H1 (cell line): ENCODE results near the gene HARS2. TPM values are rescaled to one million over a fixed set of nuclear protein-coding genes. Genes with fewer than 3 reads are reported as not detected.

Experiments used
- CTCF ChIA-PET: fragments of 300-600 bp; sonication (Branson Sonifier 250); formaldehyde crosslinking; loops from one replicate; lab custom pipeline; 2021; ENCODE audit not compliant: partially characterized antibody; lab: Charles Lee
- POLR2A ChIA-PET: fragments of 300-600 bp; sonication (Branson Sonifier 250); formaldehyde crosslinking; loops from one replicate; lab custom pipeline; 2021; ENCODE audit warnings: inconsistent platforms; ENCODE audit not compliant: partially characterized antibody; lab: Charles Lee
- DNase-seq, 2 experiments: peaks; one replicate each; pipeline versions ENCODE4 v3.0.0 to v3.0.0-alpha.2; 2010 to 2022; ENCODE audit warnings: low spot score in 2 of 2, low read depth in 1 of 2, mixed read lengths in 1 of 2
- FAIRE-seq: peaks from 2 replicates; lab custom pipeline; 2011; peaks lifted over from hg19 to GRCh38; lab: Jason Lieb, UNC
- H2AFZ ChIP-seq: 2 replicates; pipeline ENCODE4 v1.8.1; 2012; ENCODE audit warnings: low read length, inconsistent platforms
- H2AK5ac ChIP-seq: 2 replicates; pipeline ENCODE4 v1.6.1; 2013; ENCODE audit warnings: low read depth, low read length
- H2BK120ac ChIP-seq: replicated peaks from 2 replicates; pipeline ENCODE3; 2013; ENCODE audit warnings: low read depth, low read length, inconsistent platforms
- H2BK12ac ChIP-seq: 2 replicates; pipeline ENCODE4 v1.6.1; 2013; ENCODE audit warnings: low read depth, low read length
- H2BK15ac ChIP-seq: 2 replicates; pipeline ENCODE4 v1.6.1; 2013; ENCODE audit warnings: low read length
- H2BK20ac ChIP-seq: 2 replicates; pipeline ENCODE4 v1.6.1; 2013; ENCODE audit warnings: low read length
- H2BK5ac ChIP-seq: 2 replicates; pipeline ENCODE4 v1.6.1; 2013; ENCODE audit warnings: low read depth, low read length
- H3K14ac ChIP-seq: 2 replicates; pipeline ENCODE4 v1.6.1; 2013; ENCODE audit warnings: inconsistent platforms; ENCODE audit not compliant: insufficient read length
- H3K18ac ChIP-seq: 2 replicates; pipeline ENCODE4 v1.6.1; 2013; ENCODE audit warnings: low read length; ENCODE audit errors: extremely low read depth
- H3K23ac ChIP-seq: 2 replicates; pipeline ENCODE4 v1.6.1; 2013; ENCODE audit warnings: inconsistent platforms; ENCODE audit not compliant: insufficient read length
- H3K23me2 ChIP-seq: 2 replicates; pipeline ENCODE4 v1.6.1; 2013; ENCODE audit warnings: low read depth, low read length
- H3K27ac ChIP-seq: 2 replicates; pipeline ENCODE4 v1.6.1; 2011; ENCODE audit warnings: low read depth, low read length, inconsistent platforms
- H3K27me3 ChIP-seq, 4 experiments: replicated peaks in 1 of 4; 1 replicate in 1 of 4; 2 replicates in 3 of 4; pipeline versions ENCODE4 v1.6.1 to v1.8.1; 2011 to 2013; ENCODE audit warnings: low read length in 3 of 4, mild to moderate bottlenecking in 3 of 4, inconsistent platforms in 2 of 4, mixed read lengths in 2 of 4, moderate library complexity in 1 of 4; ENCODE audit not compliant: control insufficient read depth in 3 of 4, insufficient read depth in 3 of 4; ENCODE audit errors: extremely low read depth in 1 of 4
- H3K36me3 ChIP-seq, 4 experiments: 2 replicates each; pipeline versions ENCODE4 v1.6.1 to v1.8.1; 2011 to 2013; ENCODE audit warnings: mild to moderate bottlenecking in 4 of 4, low read length in 3 of 4, moderate library complexity in 2 of 4, control low read depth in 1 of 4, inconsistent platforms in 1 of 4; ENCODE audit not compliant: insufficient read depth in 4 of 4, control insufficient read depth in 2 of 4
- H3K4ac ChIP-seq: replicated peaks from 2 replicates; pipeline ENCODE3; 2013; ENCODE audit warnings: low read length, low read depth, mixed read lengths, inconsistent platforms; ENCODE audit not compliant: insufficient read length
- H3K4me1 ChIP-seq, 4 experiments: replicated peaks in 1 of 4; 1 replicate in 1 of 4; 2 replicates in 3 of 4; pipeline versions ENCODE4 v1.6.1 to v1.8.1; 2011 to 2013; ENCODE audit warnings: low read length in 3 of 4, inconsistent platforms in 2 of 4, mixed read lengths in 1 of 4; ENCODE audit not compliant: insufficient read depth in 4 of 4, control insufficient read depth in 3 of 4
- H3K4me2 ChIP-seq, 2 experiments: 2 replicates each; pipeline versions ENCODE4 v1.6.1 to v1.8.1; 2011 to 2013; ENCODE audit warnings: low read depth in 2 of 2, low read length in 2 of 2, control low read depth in 1 of 2, inconsistent platforms in 1 of 2, mild to moderate bottlenecking in 1 of 2; ENCODE audit not compliant: insufficient read depth in 1 of 2
- H3K4me3 ChIP-seq, 4 experiments: fragments of 200-600, 300-600 bp in 1 of 4; sonication (generic), shearing (Covaris generic), sonication (Bioruptor Twin) in 1 of 4; 2 replicates each; pipeline versions ENCODE4 v1.5.1 to v1.8.1; 2011 to 2016; ENCODE audit warnings: low read length in 4 of 4, low read depth in 3 of 4, control low read depth in 2 of 4, inconsistent platforms in 2 of 4, mild to moderate bottlenecking in 2 of 4, mixed read lengths in 1 of 4, moderate library complexity in 1 of 4; ENCODE audit not compliant: insufficient read depth in 2 of 4; ENCODE audit errors: extremely low read depth in 1 of 4
- H3K56ac ChIP-seq: replicated peaks from 2 replicates; pipeline ENCODE3; 2013; ENCODE audit warnings: low read depth, mild to moderate bottlenecking, mixed read lengths, low read length, inconsistent platforms; ENCODE audit not compliant: insufficient read length
- H3K79me1 ChIP-seq: 2 replicates; pipeline ENCODE4 v1.6.1; 2013; ENCODE audit warnings: low read depth, low read length, control low read depth
- H3K79me2 ChIP-seq, 2 experiments: 2 replicates each; pipeline versions ENCODE4 v1.6.1 to v1.8.1; 2012 to 2013; ENCODE audit warnings: low read length in 2 of 2, mild to moderate bottlenecking in 2 of 2, inconsistent platforms in 1 of 2; ENCODE audit not compliant: insufficient read depth in 2 of 2, control insufficient read depth in 1 of 2
- H3K9ac ChIP-seq, 4 experiments: replicated peaks in 1 of 4; 1 replicate in 1 of 4; 2 replicates in 3 of 4; pipeline versions ENCODE4 v1.6.1 to v1.8.1; 2011 to 2013; ENCODE audit warnings: low read depth in 3 of 4, low read length in 3 of 4, control low read depth in 2 of 4, mild to moderate bottlenecking in 2 of 4, moderate library complexity in 2 of 4, inconsistent platforms in 1 of 4; ENCODE audit errors: extremely low read depth in 1 of 4
- H3K9me3 ChIP-seq, 2 experiments: 2 replicates each; pipeline versions ENCODE4 v1.6.1 to v1.8.1; 2012 to 2013; ENCODE audit warnings: mild to moderate bottlenecking in 2 of 2, moderate library complexity in 2 of 2, control low read depth in 1 of 2, inconsistent platforms in 1 of 2, low read depth in 1 of 2, low read length in 1 of 2, mixed read lengths in 1 of 2; ENCODE audit not compliant: insufficient read depth in 2 of 2
- H4K20me1 ChIP-seq, 2 experiments: replicated peaks in 1 of 2; 2 replicates each; pipeline versions ENCODE3 to v1.8.1; 2011 to 2013; ENCODE audit warnings: inconsistent platforms in 2 of 2, low read length in 2 of 2, mild to moderate bottlenecking in 1 of 2; ENCODE audit not compliant: insufficient read depth in 2 of 2, control insufficient read depth in 1 of 2
- H4K5ac ChIP-seq: 2 replicates; pipeline ENCODE4 v1.6.1; 2013; ENCODE audit warnings: low read length, low read depth, mixed read lengths, inconsistent platforms; ENCODE audit not compliant: insufficient read length
- H4K8ac ChIP-seq: 2 replicates; pipeline ENCODE4 v1.8.0; 2013; ENCODE audit warnings: mild to moderate bottlenecking, moderate library complexity, low read length, inconsistent platforms; ENCODE audit not compliant: insufficient read depth; ENCODE audit errors: extremely low read depth
- H4K91ac ChIP-seq: replicated peaks from 2 replicates; pipeline ENCODE3; 2013; ENCODE audit warnings: low read length, mixed read lengths, inconsistent platforms; ENCODE audit not compliant: insufficient read length
- ATF2 ChIP-seq: IDR thresholded peaks from 2 replicates; pipeline ENCODE4 v1.6.1; 2012; ENCODE audit warnings: low read length, inconsistent platforms
- ATF3 ChIP-seq: IDR thresholded peaks from 2 replicates; pipeline ENCODE4 v1.6.1; 2011; ENCODE audit warnings: low read depth, mild to moderate bottlenecking, low read length; ENCODE audit not compliant: insufficient read depth
- MAX ChIP-seq: IDR thresholded peaks from 2 replicates; pipeline ENCODE4 v1.6.1; 2012; ENCODE audit warnings: inconsistent platforms
- NRF1 ChIP-seq: IDR thresholded peaks from 2 replicates; pipeline ENCODE4 v1.6.1; 2011; ENCODE audit warnings: mild to moderate bottlenecking, low read depth, low read length, improper control_type of control experiment
- WGBS, 2 experiments: shearing (Covaris generic) in 1 of 2; methylation state at CpG; one replicate each; pipeline versions ENCODE4 v1.1.6 to v1.1.7; 2013 to 2015; ENCODE audit warnings: low lambda C conversion rate in 2 of 2, mixed read lengths in 2 of 2, inconsistent platforms in 1 of 2, low coverage in 1 of 2, missing lambda C conversion rate in 1 of 2; ENCODE audit not compliant: insufficient replicate concordance in 2 of 2, insufficient coverage in 1 of 2, insufficient read length in 1 of 2; ENCODE audit errors: extremely low coverage in 1 of 2, missing lambda C conversion rate in 1 of 2; 5-methylcytosine and 5-hydroxymethylcytosine counted together
- polyA plus RNA-seq, 7 experiments: library from polyadenylated mRNA; depleted of rRNA in 3 of 7; stranded (reverse) in 5 of 7; unstranded in 2 of 7; fragments of >200 nt in 5 of 7; fragments of 200-250 nt in 2 of 7; gene quantifications; 1 replicate in 5 of 7; 2 replicates in 1 of 7; 4 replicates in 1 of 7; pipeline versions ENCODE4 v1.2.1 to v1.2.3, GENCODE V29; 2011 to 2013; ENCODE audit warnings: missing spikeins in 2 of 7, mixed read lengths in 2 of 7
- total RNA-seq: library from RNA; stranded (reverse); fragmentation: NEBNext Ultra II Directional; extraction: Animal tissue kit (Norgen Biotek cat#: 25700); gene quantifications from 2 replicates; pipeline ENCODE4 v1.2.1, GENCODE V29; 2021

The HARS2 gene
- total and polyA plus RNA-seq, 2 of the 8 experiments (the other 6 are each of a cell fraction or from before 2014, with no cell fraction given), result 16.1 to 23.1 TPM

- H4K5ac ChIP-seq, result no peak overlapping the region
- H3K23ac ChIP-seq, result no peak overlapping the region
- peaks cover 5% of the 10 kb centered on the region for H3K79me1 ChIP-seq
- ChIA-PET CTCF (no interaction called here), POLR2A (interaction anchor here (1.0 to 7.5 kb wide), 3 partner anchors 22 to 48 kb away, joined by 4 to 85 read pairs (median 5); partner anchors contain the start of genes IK, NDUFA2 and WDR55)
- H3K27me3 ChIP-seq, result no peaks in the 10 kb centered on the region
- H3K56ac ChIP-seq, result no peak overlapping the region
- no peak overlapping the region for H2AFZ ChIP-seq
- H4K20me1 ChIP-seq, result peaks cover 1 to 4% of the 10 kb centered on the region in 2 experiments
- H2BK5ac ChIP-seq, result no peak overlapping the region
- H2AK5ac ChIP-seq, result no peak overlapping the region
- no peak overlapping the region for H3K4me3 ChIP-seq
- H3K14ac ChIP-seq, result no peak overlapping the region
- no peak overlapping the region for H4K8ac ChIP-seq
- no peak overlapping the region for H3K18ac ChIP-seq
- no peak overlapping the region for H2BK15ac ChIP-seq
- peaks cover 0 to 2% (median 0%) of the 10 kb centered on the region in 4 experiments; a peak in 1 of 7 replicates for H3K4me1 ChIP-seq
- no peak for FAIRE-seq
- no peak overlapping the region for H3K4me2 ChIP-seq
- peaks cover 7% of the 10 kb centered on the region; the same call in 1 of the 2 replicates for H3K23me2 ChIP-seq
- peaks cover 19 to 52% (median 46%) of the 10 kb centered on the region in 4 experiments for H3K36me3 ChIP-seq
- H4K91ac ChIP-seq, result no peak overlapping the region
- no peak overlapping the region for H2BK20ac ChIP-seq
- WGBS, 2 experiments, result 96% methylated on average over 5 of the region's 5 CpGs; no CpG with 5 or more reads in 1 of the 2 experiments
- no peak overlapping the region for H2BK12ac ChIP-seq
- no peak overlapping the region for H3K27ac ChIP-seq
- no peak overlapping the region for H2BK120ac ChIP-seq
- no peaks in the 10 kb centered on the region for H3K9me3 ChIP-seq
- no peak overlapping the region for H3K4ac ChIP-seq
- H3K79me2 ChIP-seq, result peaks cover 0 to 25% of the 10 kb centered on the region in 2 experiments; a peak in 2 of 4 replicates
- no peak for TF ChIP-seq ATF2
- TF ChIP-seq NRF1, result no peak
- no peak for TF ChIP-seq ATF3
- no peak for TF ChIP-seq MAX
- TF ChIP-seq, all 59 proteins: peak for 0
- no peak for DNase-seq
- no peak overlapping the region for H3K9ac ChIP-seq
These were observed 3.0 kb downstream of the HARS2 start for GRCh38 chr5:140694276-140694675.
